Astrocyte (in vitro differentiated cells and primary cell): ENCODE data around the gene OSER1. TPM values are rescaled to one million over a fixed set of nuclear protein-coding genes. Genes with fewer than 3 reads are reported as not detected.

Experiments used
- DNase-seq: peaks from one replicate; pipeline ENCODE4 v3.0.0-alpha.2; 2010; ENCODE audit warnings: low read depth
- FAIRE-seq: peaks from 2 replicates; lab custom pipeline; 2011; peaks lifted over from hg19 to GRCh38; lab: Jason Lieb, UNC
- H2AFZ ChIP-seq: 2 replicates; pipeline ENCODE4 v1.6.0; 2012; ENCODE audit warnings: low read depth, low read length, inconsistent platforms
- H3K27ac ChIP-seq: 2 replicates; pipeline ENCODE4 v1.5.1; 2011; ENCODE audit warnings: low read depth, low read length, inconsistent platforms
- H3K27me3 ChIP-seq: 2 replicates; pipeline ENCODE4 v1.6.0; 2011; ENCODE audit warnings: low read length, inconsistent platforms; ENCODE audit not compliant: insufficient read depth
- H3K36me3 ChIP-seq: 2 replicates; pipeline ENCODE4 v1.5.1; 2011; ENCODE audit warnings: low read length, inconsistent platforms; ENCODE audit not compliant: insufficient read depth
- H3K4me1 ChIP-seq: 2 replicates; pipeline ENCODE4 v1.5.1; 2011; ENCODE audit warnings: low read length, inconsistent platforms; ENCODE audit not compliant: insufficient read depth
- H3K4me2 ChIP-seq: 2 replicates; pipeline ENCODE4 v1.6.0; 2012; ENCODE audit warnings: low read length, inconsistent platforms
- H3K4me3 ChIP-seq: 2 replicates; pipeline ENCODE4 v1.5.1; 2011; ENCODE audit warnings: low read depth, mild to moderate bottlenecking, low read length, inconsistent platforms; ENCODE audit not compliant: insufficient read depth
- H3K79me2 ChIP-seq: 2 replicates; pipeline ENCODE4 v1.6.0; 2012; ENCODE audit warnings: mild to moderate bottlenecking, low read length, inconsistent platforms; ENCODE audit not compliant: insufficient read depth
- H3K9ac ChIP-seq: 2 replicates; pipeline ENCODE4 v1.6.0; 2012; ENCODE audit warnings: mild to moderate bottlenecking, low read length, inconsistent platforms
- H3K9me3 ChIP-seq: 2 replicates; pipeline ENCODE4 v1.5.1; 2012; ENCODE audit warnings: low read depth, mild to moderate bottlenecking, low read length, inconsistent platforms; ENCODE audit not compliant: insufficient read depth
- H4K20me1 ChIP-seq: 2 replicates; pipeline ENCODE4 v1.6.0; 2012; ENCODE audit warnings: low read length, inconsistent platforms; ENCODE audit not compliant: insufficient read depth
- H3K27ac Mint-ChIP-seq: one replicate; pipeline ENCODE4 v1.8.0; 2021; ENCODE audit warnings: mild to moderate bottlenecking, mixed read lengths; ENCODE audit not compliant: unreplicated experiment
- H3K27me3 Mint-ChIP-seq: one replicate; pipeline ENCODE4 v1.8.0; 2021; ENCODE audit warnings: low read depth, mixed read lengths; ENCODE audit not compliant: unreplicated experiment
- H3K36me3 Mint-ChIP-seq: one replicate; pipeline ENCODE4 v1.8.0; 2021; ENCODE audit warnings: low read depth, mixed read lengths; ENCODE audit not compliant: unreplicated experiment
- H3K4me1 Mint-ChIP-seq: one replicate; pipeline ENCODE4 v1.8.0; 2021; ENCODE audit warnings: low read depth, mixed read lengths; ENCODE audit not compliant: unreplicated experiment
- H3K4me3 Mint-ChIP-seq: one replicate; pipeline ENCODE4 v1.8.0; 2021; ENCODE audit warnings: mild to moderate bottlenecking, moderate library complexity, mixed read lengths; ENCODE audit not compliant: unreplicated experiment
- H3K9me3 Mint-ChIP-seq: one replicate; pipeline ENCODE4 v1.8.0; 2021; ENCODE audit warnings: mild to moderate bottlenecking, mixed read lengths; ENCODE audit not compliant: unreplicated experiment
- CTCF ChIP-seq: IDR thresholded peaks from 2 replicates; pipeline ENCODE4 v1.5.1; 2011; ENCODE audit warnings: low read depth, mild to moderate bottlenecking, inconsistent platforms, low read length, moderate library complexity; ENCODE audit not compliant: insufficient read depth
- EZH2 ChIP-seq: IDR thresholded peaks from 2 replicates; pipeline ENCODE4 v1.6.1; 2012; ENCODE audit warnings: mild to moderate bottlenecking, low read length, inconsistent platforms; ENCODE audit not compliant: insufficient read depth
- total RNA-seq: library from RNA; stranded (reverse); gene quantifications from 2 replicates; pipeline ENCODE4 v1.2.1, GENCODE V29; 2021

The OSER1 gene
- total RNA-seq, 1 donor from 2014 or later: 30.9 TPM

- Histone ChIP-seq H3K27ac (peak overlapping the region; percentile 54), H4K20me1 (no peaks in the 10 kb centered on the region), H3K27me3 (no peaks in the 10 kb centered on the region), H3K4me2 (peak overlapping the region; percentile 96), H3K36me3 (no peaks in the 10 kb centered on the region), H3K9me3 (no peaks in the 10 kb centered on the region), H3K79me2 (peaks cover 4% of the 10 kb centered on the region), H2AFZ (peak overlapping the region; percentile 74), H3K4me1 (peaks cover 18% of the 10 kb centered on the region), H3K9ac (peak overlapping the region; percentile 74), H3K4me3 (peak overlapping the region; percentile 47)
- TF ChIP-seq EZH2 (no peak), CTCF (no peak)
- peaks cover 2% of the 10 kb centered on the region for H3K27me3 Mint-ChIP-seq
- peaks cover 2% of the 10 kb centered on the region for H3K36me3 Mint-ChIP-seq
- FAIRE-seq: no peak
- peak overlapping the region; percentile 60 for H3K27ac Mint-ChIP-seq
- H3K4me3 Mint-ChIP-seq: peak overlapping the region; percentile 76
- DNase-seq: no peak
- peaks cover 32% of the 10 kb centered on the region for H3K4me1 Mint-ChIP-seq
- no peaks in the 10 kb centered on the region for H3K9me3 Mint-ChIP-seq
Observed at GRCh38 chr20:44187772-44188709, 22.5 kb downstream of the OSER1 start.

- FAIRE-seq (peak; percentile 13), DNase-seq (peak; percentile 68)
- Histone ChIP-seq H2AFZ (peak within 1 kb of the TSS; percentile 74), H3K79me2 (peaks cover 4% of the 10 kb centered on the region), H3K27ac (peak within 1 kb of the TSS; percentile 54), H3K9ac (peak within 1 kb of the TSS; percentile 74), H3K36me3 (no peaks in the 10 kb centered on the region), H3K27me3 (no peaks in the 10 kb centered on the region), H3K4me2 (peak within 1 kb of the TSS; percentile 96), H3K4me3 (peak within 1 kb of the TSS; percentile 47), H4K20me1 (no peaks in the 10 kb centered on the region), H3K9me3 (no peaks in the 10 kb centered on the region), H3K4me1 (peaks cover 18% of the 10 kb centered on the region)
- Mint-ChIP-seq H3K36me3 (peaks cover 3% of the 10 kb centered on the region), H3K27ac (peak within 1 kb of the TSS; percentile 60), H3K4me1 (peaks cover 35% of the 10 kb centered on the region), H3K9me3 (no peaks in the 10 kb centered on the region), H3K27me3 (peaks cover 1% of the 10 kb centered on the region), H3K4me3 (peak within 1 kb of the TSS; percentile 80)
- TF ChIP-seq CTCF: no peak
- TF ChIP-seq EZH2: no peak
Observed at GRCh38 chr20:44187054-44187771, 23.4 kb downstream of the OSER1 start, which contains the start of gene JPH2. Gene JPH2 (minus strand): TSS chr20:44187188. CDS start chr20:44186705, 483 bp downstream.
